Activated CD4-positive, alpha-beta T cell treated with anti-CD3 and anti-CD28 coated beads, Interleukin-10, Interleukin-2, amounts not matched to agents 100 ng/mL and 50 ng/mL, durations not matched to agents 16 hours and 8 hours (primary cell): ENCODE measurements around the gene NHLRC4.

Experiments used
- DNase-seq: peaks from one replicate; pipeline ENCODE4 v3.0.0-alpha.2; 2020

NHLRC4 gene

DNA sequence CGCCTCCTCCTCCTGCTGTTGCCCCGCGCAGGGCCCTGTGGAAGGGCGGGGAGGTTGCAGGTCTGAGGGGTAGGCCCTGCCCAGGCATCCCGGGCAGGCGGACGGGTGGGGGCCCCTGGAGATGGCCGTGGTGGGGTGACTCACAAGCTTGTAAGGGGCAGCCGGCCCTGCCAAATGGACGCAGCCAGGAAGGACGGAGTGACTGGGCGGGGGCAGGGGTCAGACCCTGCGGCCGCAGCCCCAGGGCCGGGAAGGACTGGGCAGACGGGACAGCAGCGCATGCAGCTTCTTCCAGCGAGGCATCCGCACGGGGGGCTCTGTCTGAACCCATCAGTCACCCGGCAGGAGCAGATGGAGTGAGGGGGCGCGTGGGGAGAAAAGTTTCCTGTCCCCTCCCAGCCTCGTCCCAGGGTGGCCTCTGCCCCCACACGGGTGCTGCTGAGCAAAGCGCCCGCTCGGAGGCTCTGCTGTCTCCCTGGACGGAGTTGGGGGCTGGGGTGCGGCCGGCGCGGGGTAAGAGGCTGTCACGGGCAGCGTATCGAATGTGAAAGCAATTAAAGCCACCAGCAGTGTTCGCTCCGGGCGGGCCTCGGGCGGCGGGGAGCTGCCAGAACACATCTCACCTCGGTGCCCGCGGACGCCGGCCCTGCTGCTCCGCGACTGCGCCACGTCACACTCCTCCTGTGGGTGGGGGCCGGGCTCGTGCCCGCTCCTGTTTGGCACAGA lies 12.0 kb upstream of the NHLRC4 start:
- DNase-seq: no peak

DNA sequence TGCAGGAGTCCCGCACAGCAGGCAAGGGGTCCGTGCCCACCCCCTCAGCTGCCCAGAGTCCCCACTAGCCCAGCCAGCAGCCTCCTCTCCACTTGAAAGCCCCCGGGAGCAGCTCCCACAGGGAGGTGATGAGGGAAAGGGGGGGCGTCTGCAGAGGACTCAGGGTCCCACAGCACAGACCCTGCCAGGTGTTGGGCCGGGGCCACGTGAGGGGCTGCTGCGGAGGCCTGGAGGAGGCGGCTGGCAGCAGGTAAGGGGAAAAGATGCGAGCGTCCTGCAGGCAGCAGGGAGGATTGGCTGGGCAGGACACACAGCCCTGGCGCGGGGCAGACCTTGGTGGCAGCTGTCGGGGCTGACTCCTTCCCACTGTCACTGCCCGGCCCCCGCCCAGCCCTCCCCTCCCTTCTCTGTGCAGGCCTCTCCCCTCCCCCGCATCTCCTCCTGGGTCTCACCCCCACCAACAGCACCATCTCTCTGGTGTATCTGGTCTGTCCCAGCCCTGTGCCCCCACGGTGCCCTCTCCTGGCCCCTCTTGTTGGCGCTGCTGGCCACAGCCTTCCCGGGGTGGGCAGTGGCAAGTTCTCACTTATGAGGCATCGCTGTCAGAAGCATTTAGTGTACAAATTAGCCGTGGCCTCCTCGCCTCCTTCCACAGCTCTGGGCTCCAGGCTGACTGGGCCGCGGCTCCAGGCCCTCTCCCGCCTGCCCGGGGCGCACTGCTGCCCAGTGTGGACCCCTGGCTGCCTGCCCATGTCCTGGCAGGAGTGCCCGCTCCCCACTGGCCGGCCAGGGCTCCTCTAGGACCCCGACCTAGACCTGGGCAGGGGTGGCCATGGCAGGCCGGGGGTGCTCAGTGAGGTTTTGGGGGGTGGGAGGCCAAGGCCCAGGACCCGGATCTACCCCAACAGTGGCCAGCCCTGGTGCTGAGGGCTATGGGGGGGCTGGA lies 11.0 kb upstream of the NHLRC4 start:
- DNase-seq: no peak

- no peak for DNase-seq
These were observed 10.2 kb upstream of the NHLRC4 start for GRCh38 chr16:556474-557173.

DNA sequence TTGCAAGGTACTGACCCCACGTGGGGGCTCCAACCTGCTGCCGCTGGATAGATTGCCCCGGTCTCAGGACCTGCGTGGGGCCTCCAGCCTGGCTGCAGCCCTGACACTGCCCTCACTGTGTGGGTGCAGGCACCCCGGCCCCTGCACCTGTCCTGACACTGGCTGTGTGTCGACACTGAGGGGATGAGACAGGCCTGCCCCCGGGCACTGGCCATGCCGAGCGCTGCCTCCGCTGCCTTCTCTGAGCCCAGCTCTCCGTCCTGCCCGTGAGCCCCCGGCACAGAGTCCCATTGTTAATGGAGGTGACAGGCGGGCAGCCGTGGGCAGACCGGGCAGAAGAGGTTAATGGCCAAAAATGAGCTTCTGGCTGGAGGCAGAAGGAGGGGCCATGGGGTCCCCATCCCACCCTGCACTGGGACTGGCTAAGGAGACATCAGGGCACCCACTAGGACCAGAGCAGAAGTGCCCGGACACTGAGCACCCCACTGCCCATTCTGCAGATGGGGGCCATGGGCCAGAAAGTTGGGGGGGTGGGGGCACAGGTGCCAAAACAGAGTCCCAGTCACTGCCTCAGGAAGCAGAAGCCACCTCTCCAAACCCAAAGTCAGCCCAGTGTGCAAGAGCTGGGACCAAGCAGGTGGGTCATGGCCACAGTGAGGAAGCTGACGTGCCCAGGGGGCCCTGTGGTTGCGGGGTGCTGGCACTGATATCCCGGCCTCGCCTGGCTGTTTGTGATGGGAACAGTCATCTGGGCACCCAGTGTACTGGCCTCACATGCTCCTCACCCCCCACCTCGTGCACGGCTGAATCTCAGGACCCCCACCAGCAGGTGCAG lies 9.1 kb upstream of the NHLRC4 start:
- no peak for DNase-seq

GRCh38 chr16:558298-559020 lies 8.3 kb upstream of the NHLRC4 start:
- no peak for DNase-seq

DNA sequence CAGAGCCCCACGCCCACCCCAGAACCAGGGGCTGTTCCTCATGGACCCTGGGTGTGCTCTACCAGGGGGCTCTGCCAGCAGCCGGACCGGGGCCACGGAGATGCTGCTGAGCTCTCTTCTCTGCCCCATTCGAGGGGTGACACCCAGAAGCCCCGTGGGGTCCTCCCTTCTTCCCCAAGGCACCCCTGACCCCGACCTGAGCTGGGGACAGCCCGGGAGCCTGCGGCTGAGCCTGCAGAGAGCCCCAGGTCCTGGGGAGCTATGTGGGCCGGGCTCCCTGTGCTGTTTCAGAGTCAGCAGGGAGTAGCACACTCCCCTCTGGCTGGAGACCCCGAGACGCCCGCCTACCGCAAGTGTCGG lies 7.8 kb upstream of the NHLRC4 start:
- no peak for DNase-seq

DNA sequence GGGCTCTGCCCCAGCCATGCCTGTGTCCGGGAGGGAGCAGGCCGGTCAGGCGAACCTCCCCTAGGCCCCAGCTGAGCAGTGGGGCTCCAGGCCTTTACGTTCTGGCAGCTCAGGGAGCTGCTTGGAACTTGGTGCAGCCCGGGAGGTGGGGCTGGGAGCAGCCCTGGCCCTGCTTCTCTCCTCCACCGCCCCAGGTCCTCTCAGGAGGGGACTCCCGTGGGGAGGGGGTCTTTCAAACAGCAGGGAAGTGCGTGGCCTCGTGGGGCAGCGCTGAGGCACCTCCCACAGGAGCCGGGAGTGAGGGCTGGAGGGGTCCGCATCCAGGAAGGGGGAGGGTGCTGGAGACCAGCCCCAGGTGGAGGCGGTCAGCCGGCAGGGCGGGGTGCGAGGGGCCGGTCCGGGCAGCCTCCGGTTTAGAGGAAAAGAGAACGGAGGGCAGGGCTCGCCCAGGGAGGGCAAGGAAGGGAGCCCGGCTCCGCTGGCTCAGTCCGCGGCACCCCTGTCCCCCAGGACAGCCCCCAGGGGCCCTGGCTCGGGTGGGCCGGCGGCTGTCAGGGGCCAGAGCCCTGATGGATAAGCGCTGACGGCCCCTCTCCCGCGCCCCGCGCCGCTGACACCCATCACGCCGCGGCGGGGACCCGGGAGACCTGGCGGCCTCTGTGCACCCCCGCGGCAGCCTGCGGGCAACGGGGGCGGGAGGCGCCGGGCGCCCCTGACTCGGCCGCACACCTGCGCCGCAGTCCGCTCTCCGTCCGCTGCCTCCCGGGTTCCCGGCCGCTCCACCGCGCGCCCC lies 7.2 kb upstream of the NHLRC4 start:
- no peak for DNase-seq

DNA sequence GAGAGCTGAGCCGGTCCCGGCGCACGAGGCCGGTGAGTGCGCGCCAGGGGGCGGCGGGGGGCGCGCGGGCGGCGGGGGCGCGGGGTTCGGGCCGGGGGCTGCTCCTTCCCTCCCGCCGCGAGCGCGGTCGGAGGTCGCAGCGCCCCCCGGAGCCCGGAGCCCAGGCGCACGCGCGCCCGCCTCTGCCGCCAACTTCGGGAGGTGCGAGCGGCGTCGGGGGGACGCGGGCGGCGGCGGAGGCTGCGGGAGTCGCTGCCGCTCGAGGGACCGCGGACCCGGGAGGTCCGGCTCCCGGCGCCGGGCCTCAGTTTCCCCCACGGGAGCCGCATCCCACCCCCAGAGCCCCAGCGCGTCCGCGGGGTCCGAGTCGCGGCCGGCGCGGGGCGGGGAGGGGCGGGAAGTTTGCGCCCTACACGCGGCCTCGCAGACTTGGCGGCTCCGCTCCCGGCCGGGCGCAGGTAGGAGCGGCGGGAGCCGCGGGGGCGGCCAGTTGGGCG lies 6.6 kb upstream of the NHLRC4 start, which contains the start of gene PRR35:
PRR35 (plus strand) TSS at position 191 of the 497 bp plus-strand sequence. CDS start 2,901 bp downstream, outside the sequence.
- no peak for DNase-seq

DNA sequence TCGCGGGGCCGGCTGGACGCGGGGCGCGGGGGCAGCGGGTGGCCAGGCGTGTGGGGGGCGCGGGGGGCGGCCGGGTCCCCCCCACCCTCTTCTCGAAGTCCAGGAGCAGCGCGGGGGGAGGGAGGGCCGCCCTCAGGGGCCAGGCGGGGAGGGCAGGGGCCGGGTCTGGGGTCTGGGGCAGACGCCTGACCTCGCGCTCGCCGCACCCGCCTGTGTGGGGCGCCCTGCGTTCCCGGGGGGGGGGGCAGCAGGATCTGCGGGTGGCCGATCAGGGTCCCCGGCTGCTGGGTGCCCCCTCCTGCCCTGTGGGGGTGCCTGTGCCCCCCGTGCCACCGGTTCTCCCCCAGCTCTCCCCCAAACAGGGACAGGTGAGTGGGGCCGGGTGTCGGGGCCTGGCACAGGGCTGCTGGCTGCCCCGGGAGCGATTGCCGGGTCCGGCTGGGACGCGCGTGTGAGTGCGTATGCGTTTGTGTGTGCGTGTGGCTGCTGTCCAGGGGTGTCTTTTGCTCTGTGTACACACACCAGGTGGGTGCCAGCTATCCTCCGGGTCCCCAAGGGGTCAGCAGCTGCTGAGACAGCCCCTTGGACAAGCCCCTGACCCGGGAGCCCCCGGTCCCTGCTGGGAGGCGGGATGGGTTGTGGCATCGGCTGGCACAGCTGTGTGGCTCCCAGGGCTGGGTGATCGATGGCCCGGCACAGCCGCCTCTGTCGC lies 5.9 kb upstream of the NHLRC4 start:
- no peak for DNase-seq

DNA sequence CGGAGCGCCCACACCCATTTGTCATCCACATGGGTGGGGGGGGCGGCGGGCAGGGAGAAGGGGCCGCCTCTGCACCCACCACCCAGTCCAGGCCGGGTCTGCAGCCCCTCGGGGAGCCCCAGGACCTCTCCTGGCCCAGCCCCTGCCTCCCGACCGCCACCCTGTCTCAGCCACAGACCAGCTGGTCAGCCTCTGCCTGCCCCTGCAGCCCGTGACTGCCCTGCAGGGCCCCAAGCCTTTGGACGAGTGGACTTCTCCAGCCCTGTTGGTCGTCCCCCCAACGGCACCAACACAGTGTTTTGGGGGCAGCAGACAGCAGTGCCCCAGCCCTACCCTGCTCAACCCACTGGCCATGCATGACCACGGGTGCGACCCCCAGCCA lies 5.4 kb upstream of the NHLRC4 start:
- no peak for DNase-seq

DNA sequence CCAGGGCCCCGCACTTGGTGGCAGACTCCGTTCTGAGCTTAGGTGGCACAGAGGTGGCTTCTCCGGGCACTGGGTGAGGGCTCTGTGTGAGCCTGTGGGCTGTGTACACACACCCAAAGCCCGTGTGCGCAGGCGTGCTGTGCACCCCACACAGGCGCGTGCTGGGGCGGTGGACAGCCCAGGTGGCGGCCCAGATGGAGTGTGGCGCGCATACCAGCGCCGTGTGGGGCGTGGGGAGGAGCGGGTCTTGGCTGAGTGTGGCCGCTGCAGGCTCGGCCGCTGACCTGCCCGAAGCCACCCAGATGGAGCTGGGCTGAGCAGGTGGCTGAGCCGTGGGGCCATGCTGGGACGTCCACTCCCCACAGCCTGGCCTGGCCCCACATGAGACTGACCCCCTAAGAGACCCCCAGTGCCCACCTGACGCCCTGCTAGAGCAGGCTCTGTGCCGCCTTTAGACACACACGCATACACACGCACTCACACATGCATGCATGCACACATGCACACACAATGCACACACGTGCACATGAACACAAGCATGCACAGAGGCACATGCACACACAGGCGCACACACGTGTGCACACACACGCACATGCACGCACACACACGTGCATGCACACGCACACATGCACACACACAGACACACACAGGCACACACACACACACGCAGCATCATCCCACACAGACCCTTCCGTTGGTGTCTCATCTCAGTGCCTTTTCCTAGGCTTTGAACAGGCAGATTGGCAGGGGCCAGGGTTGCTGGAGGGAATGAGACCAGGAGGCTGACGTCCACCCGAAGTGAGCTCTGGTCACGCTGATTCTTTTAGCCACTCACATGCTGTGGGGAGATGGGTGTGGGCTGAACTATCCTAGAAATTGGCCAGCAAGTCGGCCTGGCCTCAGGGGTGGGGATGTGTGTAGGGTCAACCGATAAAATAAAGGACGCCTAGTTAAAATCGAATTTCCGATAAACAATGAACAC lies 4.6 kb upstream of the NHLRC4 start:
- DNase-seq: no peak

DNA sequence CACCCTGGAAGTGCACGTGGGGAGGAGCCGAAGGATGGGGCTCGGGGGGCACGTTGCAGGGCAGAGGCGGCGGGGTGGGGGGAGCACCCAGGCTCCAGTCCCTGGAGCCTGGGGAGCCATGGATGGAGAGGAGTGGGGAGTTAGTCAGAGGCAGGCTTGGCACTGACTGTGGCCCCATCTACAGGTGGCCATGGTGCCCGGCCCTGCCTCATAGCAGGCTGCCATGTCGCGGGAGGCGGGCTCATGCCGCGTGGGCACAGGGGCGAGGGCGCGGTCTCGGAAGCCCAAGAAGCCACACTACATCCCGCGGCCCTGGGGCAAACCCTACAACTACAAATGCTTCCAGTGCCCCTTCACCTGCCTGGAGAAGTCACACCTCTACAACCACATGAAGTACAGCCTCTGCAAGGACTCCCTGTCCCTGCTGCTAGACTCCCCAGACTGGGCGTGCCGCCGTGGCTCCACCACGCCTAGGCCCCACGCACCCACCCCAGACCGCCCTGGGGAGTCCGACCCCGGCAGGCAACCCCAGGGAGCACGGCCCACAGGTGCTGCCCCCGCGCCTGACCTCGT lies 3.6 kb upstream of the NHLRC4 start:
- DNase-seq: no peak

GRCh38 chr16:564690-565418 lies 2.0 kb upstream of the NHLRC4 start:
- DNase-seq: no peak

DNA sequence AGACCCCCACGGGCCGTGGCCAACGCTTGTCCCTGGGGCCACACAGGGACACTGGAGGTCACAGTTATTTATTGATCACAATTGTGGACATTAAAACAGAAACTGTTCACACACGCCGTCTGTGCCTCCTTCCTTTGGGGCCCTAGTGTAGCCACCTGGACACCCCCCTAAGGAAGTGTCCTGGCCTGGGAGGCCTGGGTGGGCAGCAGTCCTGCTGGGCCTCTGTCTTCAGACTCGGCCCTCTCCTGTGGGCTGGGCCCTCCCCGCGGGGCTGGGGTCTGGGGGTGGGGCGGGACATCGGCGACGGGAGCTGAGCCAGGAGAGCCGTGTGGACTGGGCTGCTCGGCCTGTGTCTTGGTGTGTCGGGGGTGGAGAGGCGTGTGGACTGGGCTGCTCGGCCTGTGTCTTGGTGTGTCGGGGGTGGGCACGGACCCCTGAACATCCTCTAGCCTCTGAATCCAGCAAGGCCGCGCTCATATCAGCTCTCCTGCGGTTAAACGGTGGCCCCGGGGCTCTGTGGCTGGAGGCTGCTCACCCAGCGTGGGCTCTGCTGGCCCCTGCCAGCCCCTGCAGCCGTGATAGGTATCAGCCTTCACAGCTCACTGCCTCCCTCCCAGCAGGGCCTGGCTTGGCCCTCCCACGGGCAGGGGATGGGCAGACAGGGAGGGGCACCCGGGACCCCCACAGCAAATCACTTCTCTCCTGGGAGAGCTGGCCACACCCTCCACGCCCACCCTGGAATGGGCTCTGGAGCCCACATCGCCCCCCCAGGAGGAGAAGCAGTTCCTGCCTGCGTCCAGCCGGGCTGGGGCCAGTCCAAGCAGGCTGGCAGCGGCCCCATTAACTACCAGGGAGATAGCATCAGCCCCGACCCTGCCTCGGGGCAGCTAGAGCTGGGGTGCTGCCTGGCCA lies 1.1 kb upstream of the NHLRC4 start:
- no peak for DNase-seq

DNA sequence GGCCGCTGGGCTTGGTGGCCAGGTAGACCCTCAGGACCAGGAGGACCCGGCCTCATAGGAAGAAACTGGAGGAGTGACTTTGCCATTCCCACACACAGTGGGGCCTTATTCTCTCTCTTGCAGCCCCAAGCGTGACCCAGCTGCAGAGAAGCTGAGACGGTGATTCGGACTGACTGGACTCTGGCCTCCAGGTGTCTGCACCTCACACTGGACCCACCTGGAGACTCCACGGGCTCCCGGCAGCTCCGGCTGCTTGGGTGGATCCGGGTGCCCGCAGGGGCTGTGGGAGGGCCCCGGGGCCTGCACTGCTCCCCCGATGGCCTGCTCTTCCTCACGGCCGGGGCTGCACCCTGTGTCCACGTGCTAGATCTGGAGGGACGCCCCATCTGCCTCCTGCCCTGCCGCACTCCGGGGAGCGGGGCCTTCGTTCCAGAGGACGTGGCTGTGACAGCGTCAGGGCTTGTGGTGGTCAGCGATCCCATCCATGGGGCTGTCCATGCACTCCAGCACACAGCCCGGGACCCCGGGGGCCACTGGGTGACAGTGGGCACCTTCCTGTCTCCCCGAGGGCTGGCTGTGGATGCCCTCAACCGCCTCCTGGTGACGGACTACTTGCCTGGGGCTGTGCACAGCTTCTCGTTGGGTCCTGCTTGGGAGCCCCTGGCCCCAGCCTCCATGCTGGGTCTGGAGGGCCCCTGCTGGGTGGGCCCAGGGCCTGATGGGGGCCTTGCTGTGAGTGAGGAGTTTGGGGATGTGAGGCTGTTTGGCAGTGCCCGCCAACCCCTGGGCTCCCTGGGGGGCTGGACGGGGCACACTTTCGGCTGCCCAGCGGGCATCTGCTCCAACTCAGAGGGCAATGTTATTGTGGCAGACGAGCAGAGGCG lies 810 bp downstream of the NHLRC4 start:
- no peak for DNase-seq
